GM19452 (cell line): ENCODE data around the gene SH2D3A.
"Not testable (repeated sequence)": the region's sequence is repeated elsewhere in the genome, so short reads cannot be mapped to it uniquely, and the experiment has no call there.

Source experiments
- ATAC-seq: cut with Tn5 transposase; IDR thresholded peaks from one replicate; pipeline ENCODE4 v1.9.1; 2021; ENCODE audit not compliant: unreplicated experiment

Gene SH2D3A

GRCh38 chr19:6762253-6762797 is 4.9 kb downstream of the SH2D3A start:
- ATAC-seq: not testable (repeated sequence)

- no peak for ATAC-seq
Measured at GRCh38 chr19:6761053-6761676, 6.1 kb downstream of the SH2D3A start.

GRCh38 chr19:6760606-6761005 is 6.6 kb downstream of the SH2D3A start:
- no peak for ATAC-seq

- no peak for ATAC-seq
Measured at GRCh38 chr19:6754653-6755463, 12.4 kb downstream of the SH2D3A start.

GRCh38 chr19:6754136-6754535 is 13.1 kb downstream of the SH2D3A start:
- no peak for ATAC-seq

- peak; percentile 72 for ATAC-seq
Measured at GRCh38 chr19:6753178-6754031, 13.8 kb downstream of the SH2D3A start.

GRCh38 chr19:6752256-6753177 is 14.7 kb downstream of the SH2D3A start:
- ATAC-seq: no peak

GRCh38 chr19:6751189-6751588 is 16.0 kb downstream of the SH2D3A start:
- ATAC-seq: no peak

- ATAC-seq: no peak
Measured at GRCh38 chr19:6750062-6750461, 17.2 kb downstream of the SH2D3A start.

- ATAC-seq: not testable (repeated sequence)
Measured at GRCh38 chr19:6748543-6748942, 18.7 kb downstream of the SH2D3A start.

- ATAC-seq: no peak
Measured at GRCh38 chr19:6745965-6746364, 21.3 kb downstream of the SH2D3A start.

- ATAC-seq: no peak
Measured at GRCh38 chr19:6744381-6745301, 22.6 kb downstream of the SH2D3A start.

GRCh38 chr19:6743714-6744380 is 23.4 kb downstream of the SH2D3A start:
- ATAC-seq: no peak

- no peak for ATAC-seq
Measured at GRCh38 chr19:6743066-6743465, 24.2 kb downstream of the SH2D3A start.

- no peak for ATAC-seq
Measured at GRCh38 chr19:6740589-6741343, 26.5 kb downstream of the SH2D3A start.

- no peak for ATAC-seq
Measured at GRCh38 chr19:6739883-6740588, 27.2 kb downstream of the SH2D3A start.

- ATAC-seq: no peak
Measured at GRCh38 chr19:6739390-6739882, 27.8 kb downstream of the SH2D3A start, which contains the start of gene TRIP10. Gene TRIP10, plus strand, starts transcription at chr19:6739680. Its CDS starts 82 bp downstream, at chr19:6739762.
